HG02763 (cell line): Measurements from ENCODE around the gene TMCC1.
"Not testable (repeated sequence)": the region's sequence is repeated elsewhere in the genome, so short reads cannot be mapped to it uniquely, and the experiment has no call there.

ENCODE experiments used
- ATAC-seq: cut with Tn5 transposase; IDR thresholded peaks from one replicate; pipeline ENCODE4 v1.9.1; 2021; ENCODE audit warnings: mild to moderate bottlenecking, moderate library complexity; ENCODE audit not compliant: unreplicated experiment

TMCC1 gene

GRCh38 chr3:129613367-129613740, 280.2 kb downstream of the TMCC1 start:
- no peak for ATAC-seq

GRCh38 chr3:129612534-129613366, 280.8 kb downstream of the TMCC1 start:
- no peak for ATAC-seq

GRCh38 chr3:129611812-129612533, 281.5 kb downstream of the TMCC1 start:
- ATAC-seq: no peak

- no peak for ATAC-seq
These were observed 282.1 kb downstream of the TMCC1 start for GRCh38 chr3:129611446-129611800.

- ATAC-seq: not testable (repeated sequence)
These were observed 282.6 kb downstream of the TMCC1 start for GRCh38 chr3:129610794-129611445.

- no peak for ATAC-seq
These were observed 283.2 kb downstream of the TMCC1 start for GRCh38 chr3:129610276-129610675.

GRCh38 chr3:129609591-129610182, 283.8 kb downstream of the TMCC1 start:
- no peak for ATAC-seq

GRCh38 chr3:129608936-129609590, 284.4 kb downstream of the TMCC1 start:
- ATAC-seq: no peak

GRCh38 chr3:129608087-129608935, 285.2 kb downstream of the TMCC1 start:
- ATAC-seq: no peak

- ATAC-seq: no peak
These were observed 286.0 kb downstream of the TMCC1 start for GRCh38 chr3:129607391-129608068.

- ATAC-seq: no peak
These were observed 286.7 kb downstream of the TMCC1 start, which contains the start of gene PLXND1 for GRCh38 chr3:129606636-129607390. PLXND1 (minus strand) TSS chr3:129606676; CDS start chr3:129606639, 37 bp downstream.

- no peak for ATAC-seq
These were observed 287.4 kb downstream of the TMCC1 start for GRCh38 chr3:129605922-129606635.

GRCh38 chr3:129605203-129605921, 288.1 kb downstream of the TMCC1 start:
- ATAC-seq: no peak

GRCh38 chr3:129604767-129605166, 288.7 kb downstream of the TMCC1 start:
- ATAC-seq: no peak

- ATAC-seq: no peak
These were observed 289.3 kb downstream of the TMCC1 start for GRCh38 chr3:129603991-129604749.

GRCh38 chr3:129603561-129603942, 290.0 kb downstream of the TMCC1 start:
- no peak for ATAC-seq
